Measurements from ENCODE around the gene TECPR1. TPM values are rescaled to one million over a fixed set of nuclear protein-coding genes. Genes with fewer than 3 reads are reported as not detected.

TECPR1 gene
- total and polyA plus RNA-seq, 2 donors (not counting 3 experiments of a cell fraction or from before 2014, with no cell fraction given): 12.3 to 97.5 TPM

DNA sequence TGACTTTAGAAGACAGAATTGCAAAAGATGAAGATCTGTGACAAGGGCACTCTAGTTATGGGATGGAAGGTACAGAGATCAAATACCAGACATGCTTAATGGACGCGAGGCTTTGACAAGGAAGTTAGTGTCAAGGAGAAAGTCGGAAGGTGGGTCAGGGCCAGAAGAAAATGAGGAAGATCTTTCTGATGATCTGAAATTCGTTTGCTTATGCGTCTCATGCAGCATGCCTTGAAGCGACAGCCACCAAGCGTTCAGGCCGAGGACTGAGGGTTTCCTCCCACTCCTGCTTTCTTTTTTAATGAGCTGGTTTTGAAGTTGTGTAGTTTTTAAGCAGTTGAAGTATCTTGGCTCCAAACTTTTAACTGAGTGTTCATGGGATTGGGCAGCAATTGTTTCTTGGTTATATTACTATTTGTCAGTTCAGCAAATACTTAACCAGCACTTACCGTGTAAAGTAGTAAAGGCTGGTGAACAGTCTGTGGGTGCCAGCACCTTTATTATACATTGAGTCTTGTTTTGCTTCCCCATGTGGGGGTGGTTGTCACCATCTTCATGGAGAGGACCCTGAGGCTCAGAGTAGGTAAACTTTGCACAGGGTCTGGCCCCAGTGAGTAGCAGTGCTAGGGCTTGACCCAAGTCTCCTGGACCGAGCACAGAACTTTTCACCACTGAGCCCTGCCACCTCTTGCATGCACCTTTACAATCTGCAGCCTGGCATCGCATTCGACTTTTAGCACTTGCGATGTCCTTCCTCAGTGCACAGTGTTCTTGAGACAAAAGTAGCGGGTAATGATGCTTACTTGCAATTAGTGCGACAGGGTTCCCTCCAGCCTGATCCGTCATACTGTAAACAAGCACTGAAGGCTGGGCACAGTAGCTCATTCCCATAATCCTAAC lies 55.1 kb downstream of the TECPR1 start:
- intact Hi-C loops (cut with micrococcal nuclease): no loop called here
- H3K27ac ChIP-seq (ENCODE audit: insufficient read depth, low read depth, low read length): no peak overlapping the region

DNA sequence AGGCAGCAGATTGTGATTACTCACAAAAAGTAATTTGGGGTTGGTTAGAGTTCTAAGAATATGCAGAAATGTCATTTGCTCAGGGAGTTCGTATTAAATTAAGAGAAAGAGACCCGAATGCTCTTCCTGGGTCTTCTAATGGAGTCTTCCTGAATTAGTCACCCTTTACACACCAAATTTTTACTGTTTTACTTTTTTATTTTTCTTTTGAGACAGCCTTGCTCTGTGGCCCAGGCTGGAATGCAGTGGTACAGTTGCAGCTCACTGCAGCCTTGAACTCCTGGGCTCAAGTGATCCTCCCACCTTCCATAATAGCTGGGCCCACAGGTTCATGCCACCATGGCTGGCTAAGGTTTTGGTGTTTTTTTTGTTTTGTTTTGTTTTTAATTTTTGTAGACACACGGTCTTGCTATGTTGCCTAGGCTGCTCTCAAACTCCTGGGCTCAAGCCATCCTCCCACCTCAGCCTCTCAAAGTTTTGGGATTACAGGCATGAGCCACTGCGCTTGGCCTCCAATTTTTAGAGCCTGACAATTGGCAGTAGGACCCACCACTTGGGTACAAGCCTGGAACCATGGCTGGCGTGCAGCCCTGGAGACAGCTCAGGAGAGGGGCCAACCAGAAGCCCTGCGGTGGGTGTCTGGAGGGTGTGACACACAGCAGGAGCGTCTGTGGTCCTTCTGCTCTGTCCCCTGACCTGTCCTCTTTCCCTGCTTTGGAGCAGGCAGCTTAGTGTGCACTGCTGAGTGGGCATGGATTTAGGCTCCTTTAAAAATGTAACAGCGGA lies 57.2 kb downstream of the TECPR1 start:
- no TSS peak for BruUV-seq (replicated peaks)
- H3K27ac ChIP-seq (ENCODE audit: insufficient read depth, low read depth, low read length): no peak overlapping the region
- H3K4me2 ChIP-seq (ENCODE audit: insufficient read depth, low read length): no peak overlapping the region
- no peak overlapping the region for H3K9ac ChIP-seq (replicated peaks; ENCODE audit: extremely low read depth, insufficient read depth, low read length)
- peaks cover 6 to 28% of the 10 kb centered on the region in 2 experiments for H3K36me3 ChIP-seq (ENCODE audit: control insufficient read depth in 2 of 2, extremely low read depth in 1 of 2, insufficient read depth in 2 of 2, low read length in 2 of 2)
- H3K4me1 ChIP-seq (ENCODE audit: control insufficient read depth, extremely low read depth, insufficient read depth, low read length): no peaks in the 10 kb centered on the region
- no peaks in the 10 kb centered on the region for H3K9me1 ChIP-seq (replicated peaks; ENCODE audit: control insufficient read depth, extremely low read depth, insufficient read depth, low read length)
- DNase-seq (ENCODE audit: low read depth, low spot score) (no peak), FAIRE-seq (no peak)
- TF ChIP-seq, protein P1, sequence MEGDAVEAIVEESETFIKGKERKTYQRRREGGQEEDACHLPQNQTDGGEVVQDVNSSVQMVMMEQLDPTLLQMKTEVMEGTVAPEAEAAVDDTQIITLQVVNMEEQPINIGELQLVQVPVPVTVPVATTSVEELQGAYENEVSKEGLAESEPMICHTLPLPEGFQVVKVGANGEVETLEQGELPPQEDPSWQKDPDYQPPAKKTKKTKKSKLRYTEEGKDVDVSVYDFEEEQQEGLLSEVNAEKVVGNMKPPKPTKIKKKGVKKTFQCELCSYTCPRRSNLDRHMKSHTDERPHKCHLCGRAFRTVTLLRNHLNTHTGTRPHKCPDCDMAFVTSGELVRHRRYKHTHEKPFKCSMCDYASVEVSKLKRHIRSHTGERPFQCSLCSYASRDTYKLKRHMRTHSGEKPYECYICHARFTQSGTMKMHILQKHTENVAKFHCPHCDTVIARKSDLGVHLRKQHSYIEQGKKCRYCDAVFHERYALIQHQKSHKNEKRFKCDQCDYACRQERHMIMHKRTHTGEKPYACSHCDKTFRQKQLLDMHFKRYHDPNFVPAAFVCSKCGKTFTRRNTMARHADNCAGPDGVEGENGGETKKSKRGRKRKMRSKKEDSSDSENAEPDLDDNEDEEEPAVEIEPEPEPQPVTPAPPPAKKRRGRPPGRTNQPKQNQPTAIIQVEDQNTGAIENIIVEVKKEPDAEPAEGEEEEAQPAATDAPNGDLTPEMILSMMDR (IDR thresholded peaks at IDR 0.05; ENCODE audit: extremely low read depth in 1 of 2, insufficient read depth in 1 of 2, low read depth in 1 of 2, low read length in 2 of 2): no peak
- TF ChIP-seq MYC (IDR thresholded peaks at IDR 0.05; ENCODE audit: low read depth, low read length): no peak
- no peak overlapping the region for H3K4me3 ChIP-seq (replicated peaks in 1 of 3; ENCODE audit: insufficient read depth in 1 of 3, low read depth in 1 of 3, low read length in 3 of 3)
- CTCF ChIA-PET: interaction anchor here (0.9 kb wide), 1 partner anchor 174 kb away, joined by 3 read pairs; no protein-coding TSS in a partner anchor
- no peaks in the 10 kb centered on the region for H3K79me2 ChIP-seq (ENCODE audit: control insufficient read depth, insufficient read depth, low read length)
- no peaks in the 10 kb centered on the region for H4K20me1 ChIP-seq (replicated peaks; ENCODE audit: control insufficient read depth, extremely low read depth, insufficient read depth, low read length)
- no peak overlapping the region for H2AFZ ChIP-seq (ENCODE audit: low read depth, low read length)
- intact Hi-C loops (cut with micrococcal nuclease) (no loop called here), dilution Hi-C loops (cut with MboI; ENCODE audit: extremely low pct_ligation_motif_present, low sequenced_read_pairs) (no loop called here)
- no peaks in the 10 kb centered on the region for H3K9me3 ChIP-seq (replicated peaks; ENCODE audit: control insufficient read depth, insufficient read depth, low read length)
- no peaks in the 10 kb centered on the region for H3K27me3 ChIP-seq (ENCODE audit: control insufficient read depth in 2 of 2, insufficient read depth in 2 of 2, low read length in 2 of 2)
- POLR2A ChIA-PET: no interaction called here

More for the DNA sequence above, 55.1 kb downstream of the TECPR1 start:
- TF ChIP-seq, protein P2, sequence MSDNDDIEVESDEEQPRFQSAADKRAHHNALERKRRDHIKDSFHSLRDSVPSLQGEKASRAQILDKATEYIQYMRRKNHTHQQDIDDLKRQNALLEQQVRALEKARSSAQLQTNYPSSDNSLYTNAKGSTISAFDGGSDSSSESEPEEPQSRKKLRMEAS (IDR thresholded peaks at IDR 0.05; ENCODE audit: insufficient read depth, insufficient read length): no peak
- no peak for TF ChIP-seq POLR2AphosphoS5 (IDR thresholded peaks at IDR 0.05; ENCODE audit: insufficient read depth, low read depth, low read length)
- Histone ChIP-seq H4K20me1 (replicated peaks; ENCODE audit: control insufficient read depth, extremely low read depth, insufficient read depth, low read length) (no peaks in the 10 kb centered on the region), H3K9me1 (replicated peaks; ENCODE audit: control insufficient read depth, extremely low read depth, insufficient read depth, low read length) (no peaks in the 10 kb centered on the region), H3K9me3 (replicated peaks; ENCODE audit: control insufficient read depth, insufficient read depth, low read length) (no peaks in the 10 kb centered on the region), H2AFZ (ENCODE audit: low read depth, low read length) (no peak overlapping the region), H3K27me3 (ENCODE audit: control insufficient read depth in 2 of 2, insufficient read depth in 2 of 2, low read length in 2 of 2) (no peaks in the 10 kb centered on the region), H3K79me2 (ENCODE audit: control insufficient read depth, insufficient read depth, low read length) (no peaks in the 10 kb centered on the region), H3K4me3 (replicated peaks in 1 of 3; ENCODE audit: insufficient read depth in 1 of 3, low read depth in 1 of 3, low read length in 3 of 3) (no peak overlapping the region), H3K4me2 (ENCODE audit: insufficient read depth, low read length) (no peak overlapping the region), H3K9ac (replicated peaks; ENCODE audit: extremely low read depth, insufficient read depth, low read length) (no peak overlapping the region), H3K4me1 (ENCODE audit: control insufficient read depth, extremely low read depth, insufficient read depth, low read length) (no peaks in the 10 kb centered on the region), H3K36me3 (ENCODE audit: control insufficient read depth in 2 of 2, extremely low read depth in 1 of 2, insufficient read depth in 2 of 2, low read length in 2 of 2) (peaks cover 6 to 23% of the 10 kb centered on the region in 2 experiments)
- CTCF ChIA-PET: interaction anchor here (0.6 to 2.1 kb wide), 2 partner anchors 160 to 176 kb away, joined by 5 to 6 read pairs; no protein-coding TSS in a partner anchor
- DNase-seq (ENCODE audit: low read depth, low spot score): no peak
- FAIRE-seq: no peak
- BruUV-seq (replicated peaks): no TSS peak
- POLR2A ChIA-PET: no interaction called here
- dilution Hi-C loops (cut with MboI; ENCODE audit: extremely low pct_ligation_motif_present, low sequenced_read_pairs): no loop called here
